Progenitor cell of endocrine pancreas (in vitro differentiated cells): ENCODE data around the gene GPR137B. TPM values are rescaled to one million over a fixed set of nuclear protein-coding genes. Genes with fewer than 3 reads are reported as not detected.

Experiments used
- DNase-seq: peaks from one replicate; pipeline ENCODE4 v3.0.0; 2021; ENCODE audit warnings: low spot score; ENCODE audit not compliant: unreplicated experiment
- H3K27ac Mint-ChIP-seq: 2 replicates; pipeline ENCODE4 v1.8.0; 2021; ENCODE audit warnings: mild to moderate bottlenecking, moderate library complexity, mixed read lengths
- H3K27me3 Mint-ChIP-seq: 2 replicates; pipeline ENCODE4 v1.8.0; 2021; ENCODE audit warnings: mixed read lengths
- H3K36me3 Mint-ChIP-seq: 2 replicates; pipeline ENCODE4 v1.8.0; 2022; ENCODE audit warnings: mixed read lengths; ENCODE audit not compliant: insufficient read depth
- H3K4me1 Mint-ChIP-seq: 2 replicates; pipeline ENCODE4 v1.8.0; 2021; ENCODE audit warnings: low read depth, mixed read lengths
- H3K4me3 Mint-ChIP-seq: 2 replicates; pipeline ENCODE4 v1.8.0; 2021; ENCODE audit warnings: low read depth, mild to moderate bottlenecking, moderate library complexity, mixed read lengths
- H3K9me3 Mint-ChIP-seq: 2 replicates; pipeline ENCODE4 v1.8.0; 2021; ENCODE audit warnings: low read depth, mixed read lengths
- CTCF ChIP-seq: fragments of 200-600 bp; sonication (generic); IDR thresholded peaks from one replicate; pipeline ENCODE4 v1.5.0; 2021; ENCODE audit warnings: antibody characterized with exemption, mild to moderate bottlenecking; ENCODE audit not compliant: unreplicated experiment
- total RNA-seq: library from RNA; stranded (reverse); gene quantifications from 2 replicates; pipeline ENCODE4 v1.2.1, GENCODE V29; 2021

GPR137B gene
- total RNA-seq, 1 donor from 2014 or later = 6.9 TPM

GRCh38 chr1:236207569-236207968 is 65.2 kb downstream of the GPR137B start:
- no peak overlapping the region for H3K27ac Mint-ChIP-seq
- no peak for DNase-seq
- peaks cover 8% of the 10 kb centered on the region for H3K9me3 Mint-ChIP-seq
- H3K27me3 Mint-ChIP-seq = no peaks in the 10 kb centered on the region
- H3K4me1 Mint-ChIP-seq = peaks cover 2% of the 10 kb centered on the region
- no peak overlapping the region for H3K4me3 Mint-ChIP-seq
- TF ChIP-seq CTCF = no peak
- H3K36me3 Mint-ChIP-seq = peaks cover 11% of the 10 kb centered on the region

- DNase-seq = no peak
- Mint-ChIP-seq H3K36me3 (peaks cover 3% of the 10 kb centered on the region), H3K9me3 (no peaks in the 10 kb centered on the region), H3K27ac (no peak overlapping the region), H3K4me3 (no peak overlapping the region), H3K4me1 (peaks cover 3% of the 10 kb centered on the region), H3K27me3 (no peaks in the 10 kb centered on the region)
- no peak for TF ChIP-seq CTCF
Measured at GRCh38 chr1:236209185-236209584, 66.8 kb downstream of the GPR137B start.

- H3K4me3 Mint-ChIP-seq = no peak overlapping the region
- H3K27me3 Mint-ChIP-seq = no peaks in the 10 kb centered on the region
- H3K27ac Mint-ChIP-seq = no peak overlapping the region
- no peak for DNase-seq
- peaks cover 5% of the 10 kb centered on the region for H3K36me3 Mint-ChIP-seq
- TF ChIP-seq CTCF = no peak
- H3K9me3 Mint-ChIP-seq = no peaks in the 10 kb centered on the region
- peaks cover 3% of the 10 kb centered on the region for H3K4me1 Mint-ChIP-seq
Measured at GRCh38 chr1:236209713-236210112, 67.4 kb downstream of the GPR137B start.

- Mint-ChIP-seq H3K4me1 (peaks cover 2% of the 10 kb centered on the region), H3K27me3 (no peaks in the 10 kb centered on the region), H3K4me3 (no peak overlapping the region), H3K9me3 (no peaks in the 10 kb centered on the region), H3K27ac (no peak overlapping the region), H3K36me3 (peaks cover 5% of the 10 kb centered on the region)
- no peak for DNase-seq
- no peak for TF ChIP-seq CTCF
Measured at GRCh38 chr1:236211815-236212214, 69.5 kb downstream of the GPR137B start.

- peaks cover 2% of the 10 kb centered on the region for H3K4me1 Mint-ChIP-seq
- H3K27ac Mint-ChIP-seq = no peak overlapping the region
- no peak overlapping the region for H3K4me3 Mint-ChIP-seq
- peaks cover 5% of the 10 kb centered on the region for H3K36me3 Mint-ChIP-seq
- no peak for DNase-seq
- H3K9me3 Mint-ChIP-seq = no peaks in the 10 kb centered on the region
- no peaks in the 10 kb centered on the region for H3K27me3 Mint-ChIP-seq
- no peak for TF ChIP-seq CTCF
Measured at GRCh38 chr1:236213534-236213933, 71.2 kb downstream of the GPR137B start.

GRCh38 chr1:236214761-236215160 is 72.4 kb downstream of the GPR137B start:
- H3K4me3 Mint-ChIP-seq = no peak overlapping the region
- peaks cover 2% of the 10 kb centered on the region for H3K4me1 Mint-ChIP-seq
- peaks cover 5% of the 10 kb centered on the region for H3K36me3 Mint-ChIP-seq
- no peak overlapping the region for H3K27ac Mint-ChIP-seq
- H3K27me3 Mint-ChIP-seq = no peaks in the 10 kb centered on the region
- no peaks in the 10 kb centered on the region for H3K9me3 Mint-ChIP-seq
- TF ChIP-seq CTCF = no peak
- DNase-seq = no peak
